Neural cell (in vitro differentiated cells): ENCODE data around the gene GNG2. TPM values are rescaled to one million over a fixed set of nuclear protein-coding genes. Genes with fewer than 3 reads are reported as not detected.

ENCODE experiments used
- H2AFZ ChIP-seq: fragments of 200-600, 300-800 bp; sonication (generic), shearing (Covaris generic); 2 replicates; pipeline ENCODE4 v1.6.0; 2014; ENCODE audit warnings: low read depth, mild to moderate bottlenecking, antibody characterized with exemption, low read length, moderate library complexity
- H3F3A ChIP-seq: fragments of 200-600 bp; shearing (Covaris generic); 2 replicates; pipeline ENCODE4 v1.6.1; 2016; ENCODE audit warnings: mild to moderate bottlenecking, moderate library complexity, mixed read lengths, antibody characterized with exemption, low read length; ENCODE audit not compliant: insufficient read depth, poor library complexity, severe bottlenecking
- H3K27ac ChIP-seq: fragments of 200-600, 300-800 bp; sonication (generic), shearing (Covaris generic); 2 replicates; pipeline ENCODE4 v1.5.1; 2014; ENCODE audit warnings: mild to moderate bottlenecking, low read length, moderate library complexity
- H3K27me3 ChIP-seq: fragments of 300-800, 200-600 bp; sonication (generic), shearing (Covaris generic); 2 replicates; pipeline ENCODE4 v1.6.0; 2014; ENCODE audit warnings: mild to moderate bottlenecking, low read depth, low read length, moderate library complexity; ENCODE audit not compliant: insufficient read depth
- H3K36me3 ChIP-seq: fragments of 300-800, 200-600 bp; sonication (generic), shearing (Covaris generic); 2 replicates; pipeline ENCODE4 v1.5.1; 2014; ENCODE audit warnings: mild to moderate bottlenecking, antibody characterized with exemption, low read length, moderate library complexity; ENCODE audit not compliant: insufficient read depth
- H3K4me2 ChIP-seq: fragments of 300-800, 200-600 bp; sonication (generic), shearing (Covaris generic); 2 replicates; pipeline ENCODE4 v1.6.0; 2014; ENCODE audit warnings: mild to moderate bottlenecking, low read length
- H3K4me3 ChIP-seq: fragments of 300-800, 200-600 bp; sonication (generic), shearing (Covaris generic); 2 replicates; pipeline ENCODE4 v1.5.1; 2014; ENCODE audit warnings: mild to moderate bottlenecking, low read length, moderate library complexity
- H3K79me2 ChIP-seq: fragments of 200-600 bp; shearing (Covaris generic); replicated peaks from 2 replicates; pipeline ENCODE4 v1.6.0; 2014; ENCODE audit warnings: mild to moderate bottlenecking, low read length, moderate library complexity; ENCODE audit not compliant: insufficient read depth
- H3K9ac ChIP-seq: fragments of 300-800, 200-600 bp; sonication (generic), shearing (Covaris generic); 2 replicates; pipeline ENCODE4 v1.6.1; 2016; ENCODE audit warnings: mild to moderate bottlenecking, low read length, mixed read lengths
- H3K9me2 ChIP-seq: fragments of 200-600 bp; shearing (Covaris generic); 2 replicates; pipeline ENCODE4 v1.6.1; 2016; ENCODE audit warnings: mild to moderate bottlenecking, low read length, mixed read lengths; ENCODE audit not compliant: insufficient read depth
- H3K9me3 ChIP-seq: fragments of 200-600, 300-800 bp; sonication (generic), shearing (Covaris generic); 2 replicates; pipeline ENCODE4 v1.6.1; 2016; ENCODE audit warnings: mild to moderate bottlenecking, mixed run types, low read length, moderate library complexity, mixed read lengths
- H4K20me1 ChIP-seq: fragments of 200-600 bp; shearing (Covaris generic); 2 replicates; pipeline ENCODE4 v1.6.1; 2016; ENCODE audit warnings: mild to moderate bottlenecking, mixed run types; ENCODE audit not compliant: insufficient read depth
- CTCF ChIP-seq: fragments of 450-650 bp; IDR thresholded peaks from 2 replicates; pipeline ENCODE4 v1.5.1; 2014; ENCODE audit warnings: antibody characterized with exemption, mild to moderate bottlenecking, moderate library complexity; ENCODE audit not compliant: poor library complexity, severe bottlenecking
- EP300 ChIP-seq: fragments of 450-650 bp; conservative IDR thresholded peaks from 2 replicates; pipeline ENCODE4 v1.6.1; 2014; ENCODE audit warnings: antibody characterized with exemption, mild to moderate bottlenecking, moderate library complexity; ENCODE audit not compliant: poor library complexity, severe bottlenecking
- EZH2 ChIP-seq: fragments of 200-600, 300-800 bp; shearing (Covaris generic), sonication (generic); IDR thresholded peaks from 2 replicates; pipeline ENCODE4 v1.6.1; 2014; ENCODE audit warnings: antibody characterized with exemption, low read length, borderline replicate concordance, mild to moderate bottlenecking; ENCODE audit not compliant: insufficient read depth, poor library complexity, severe bottlenecking
- MXI1 ChIP-seq: fragments of 450-650 bp; conservative IDR thresholded peaks from 2 replicates; pipeline ENCODE4 v1.6.1; 2014; ENCODE audit warnings: antibody characterized with exemption, mild to moderate bottlenecking; ENCODE audit not compliant: poor library complexity, severe bottlenecking
- POLR2AphosphoS5 ChIP-seq: IDR thresholded peaks from 2 replicates; pipeline ENCODE4 v1.6.1; 2012
- RAD21 ChIP-seq: fragments of 450-650 bp; conservative IDR thresholded peaks from 2 replicates; pipeline ENCODE4 v1.6.1; 2014; ENCODE audit warnings: antibody characterized with exemption, mild to moderate bottlenecking, moderate library complexity
- REST ChIP-seq: IDR thresholded peaks from 2 replicates; pipeline ENCODE4 v1.6.1; 2012; ENCODE audit warnings: borderline replicate concordance
- SMC3 ChIP-seq: fragments of 450-650 bp; conservative IDR thresholded peaks from 2 replicates; pipeline ENCODE4 v1.6.1; 2014; ENCODE audit warnings: antibody characterized with exemption, mild to moderate bottlenecking, moderate library complexity; ENCODE audit not compliant: poor library complexity
- TAF1 ChIP-seq: IDR thresholded peaks from 2 replicates; pipeline ENCODE4 v1.6.1; 2012; ENCODE audit warnings: low read depth
- polyA plus RNA-seq: library from polyadenylated mRNA; depleted of rRNA; stranded (reverse); fragments of >200 nt; gene quantifications from 2 replicates; pipeline ENCODE4 v1.2.3, GENCODE V29; 2014

GNG2 gene
- polyA plus RNA-seq, 1 donor from 2014 or later = 515 TPM

DNA sequence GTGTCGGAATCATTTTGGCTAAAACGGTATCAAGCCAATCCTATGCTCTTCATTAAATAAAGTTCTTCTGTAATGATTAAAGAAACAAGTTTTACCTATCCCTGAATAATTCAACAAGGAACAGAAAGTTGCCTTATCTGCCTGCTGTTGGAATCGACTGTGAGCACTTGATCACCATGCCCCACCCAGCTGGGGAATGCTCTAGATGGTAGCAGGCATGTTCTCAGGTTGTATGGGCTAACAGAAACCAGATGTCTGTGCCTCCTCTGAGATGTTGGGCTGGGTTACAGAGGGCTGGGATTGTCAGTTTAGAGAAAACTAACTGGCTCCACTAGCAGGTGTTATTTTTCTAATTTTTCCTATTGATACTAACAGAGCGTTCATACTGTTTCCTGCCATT is 157.8 kb downstream of the GNG2 start:
- no peak overlapping the region for H3K4me3 ChIP-seq
- no peak for TF ChIP-seq REST
- no peak for TF ChIP-seq MXI1
- no peaks in the 10 kb centered on the region for H4K20me1 ChIP-seq
- H3F3A ChIP-seq = no peaks in the 10 kb centered on the region
- H3K27ac ChIP-seq = no peak overlapping the region
- no peaks in the 10 kb centered on the region for H3K27me3 ChIP-seq
- H3K4me2 ChIP-seq = no peak overlapping the region
- no peaks in the 10 kb centered on the region for H3K79me2 ChIP-seq
- no peaks in the 10 kb centered on the region for H3K36me3 ChIP-seq
- no peak overlapping the region for H2AFZ ChIP-seq
- no peak overlapping the region for H3K9ac ChIP-seq
- no peaks in the 10 kb centered on the region for H3K9me2 ChIP-seq
- no peaks in the 10 kb centered on the region for H3K9me3 ChIP-seq

- no peak overlapping the region for H3K9ac ChIP-seq
- H3K27me3 ChIP-seq = no peaks in the 10 kb centered on the region
- no peak for TF ChIP-seq EZH2
- TF ChIP-seq CTCF = no peak
- TF ChIP-seq TAF1 = no peak
- TF ChIP-seq SMC3 = no peak
- TF ChIP-seq EP300 = no peak
- TF ChIP-seq REST = no peak
- no peak for TF ChIP-seq POLR2AphosphoS5
- TF ChIP-seq RAD21 = no peak
- no peak for TF ChIP-seq MXI1
- H4K20me1 ChIP-seq = no peaks in the 10 kb centered on the region
- H3K4me3 ChIP-seq = no peak overlapping the region
- no peak overlapping the region for H3K27ac ChIP-seq
- H2AFZ ChIP-seq = no peak overlapping the region
- H3K36me3 ChIP-seq = no peaks in the 10 kb centered on the region
- no peaks in the 10 kb centered on the region for H3K9me3 ChIP-seq
- no peaks in the 10 kb centered on the region for H3K79me2 ChIP-seq
- no peaks in the 10 kb centered on the region for H3F3A ChIP-seq
- no peak overlapping the region for H3K4me2 ChIP-seq
- no peaks in the 10 kb centered on the region for H3K9me2 ChIP-seq
Observed at GRCh38 chr14:52018970-52019369, 158.6 kb downstream of the GNG2 start.

Other genes starting within 250 kb of the GNG2 start
- 2.4 and 5.7 TPM in 2 replicates for gene FRMD6, start 208.7 kb upstream of the GNG2 start, polyA plus RNA-seq
- 96.5 and 119 TPM in 2 replicates for gene RTRAF, start 128.9 kb downstream of the GNG2 start, polyA plus RNA-seq
- gene NID2, start 208.4 kb downstream of the GNG2 start, polyA plus RNA-seq = 0.48 and 1.1 TPM in 2 replicates